ENCODE results near the gene MSANTD3. TPM values are rescaled to one million over a fixed set of nuclear protein-coding genes. Genes with fewer than 3 reads are reported as not detected.

MSANTD3 gene
- total RNA-seq, 1 donor = 82.9 TPM

DNA sequence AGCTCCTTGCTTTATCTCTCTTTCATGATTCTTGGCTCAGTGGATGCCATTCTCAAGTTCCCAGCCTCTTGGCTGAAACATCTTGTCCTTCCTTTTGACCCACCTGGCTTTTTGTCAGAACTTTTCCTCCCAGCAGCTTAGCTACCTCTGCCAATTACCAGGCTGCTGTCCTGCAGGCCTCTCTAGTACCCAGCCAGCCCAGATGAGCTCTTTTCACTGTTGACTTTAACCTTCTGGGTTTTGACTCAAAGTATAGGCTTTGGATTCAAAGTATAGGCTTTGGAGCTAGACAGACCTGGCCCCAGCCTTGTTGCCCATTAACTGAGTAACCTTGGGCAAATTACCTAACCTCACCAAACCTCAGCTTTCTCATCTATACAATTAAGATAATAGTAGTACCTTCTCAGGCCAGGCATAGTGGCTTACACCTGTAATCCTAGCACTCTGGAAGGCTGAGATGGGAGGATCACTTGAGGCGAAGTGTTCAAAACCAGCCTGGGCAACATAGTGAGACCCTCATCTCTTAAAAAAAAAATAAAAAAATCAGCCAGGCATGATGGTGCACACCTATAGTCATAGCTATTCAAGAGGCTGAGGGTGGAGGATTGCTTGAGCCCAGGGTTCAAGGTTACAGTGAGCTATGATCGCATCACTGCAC, 39.4 kb downstream of the MSANTD3 start:
- H3K4me3 ChIP-seq (ENCODE audit: low read depth, low read length) = no peak overlapping the region
- no peak for DNase-seq (ENCODE audit: low read depth)
- TF ChIP-seq, protein P1, sequence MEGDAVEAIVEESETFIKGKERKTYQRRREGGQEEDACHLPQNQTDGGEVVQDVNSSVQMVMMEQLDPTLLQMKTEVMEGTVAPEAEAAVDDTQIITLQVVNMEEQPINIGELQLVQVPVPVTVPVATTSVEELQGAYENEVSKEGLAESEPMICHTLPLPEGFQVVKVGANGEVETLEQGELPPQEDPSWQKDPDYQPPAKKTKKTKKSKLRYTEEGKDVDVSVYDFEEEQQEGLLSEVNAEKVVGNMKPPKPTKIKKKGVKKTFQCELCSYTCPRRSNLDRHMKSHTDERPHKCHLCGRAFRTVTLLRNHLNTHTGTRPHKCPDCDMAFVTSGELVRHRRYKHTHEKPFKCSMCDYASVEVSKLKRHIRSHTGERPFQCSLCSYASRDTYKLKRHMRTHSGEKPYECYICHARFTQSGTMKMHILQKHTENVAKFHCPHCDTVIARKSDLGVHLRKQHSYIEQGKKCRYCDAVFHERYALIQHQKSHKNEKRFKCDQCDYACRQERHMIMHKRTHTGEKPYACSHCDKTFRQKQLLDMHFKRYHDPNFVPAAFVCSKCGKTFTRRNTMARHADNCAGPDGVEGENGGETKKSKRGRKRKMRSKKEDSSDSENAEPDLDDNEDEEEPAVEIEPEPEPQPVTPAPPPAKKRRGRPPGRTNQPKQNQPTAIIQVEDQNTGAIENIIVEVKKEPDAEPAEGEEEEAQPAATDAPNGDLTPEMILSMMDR (IDR thresholded peaks at IDR 0.05; ENCODE audit: insufficient read depth, low read depth, low read length) = no peak

DNA sequence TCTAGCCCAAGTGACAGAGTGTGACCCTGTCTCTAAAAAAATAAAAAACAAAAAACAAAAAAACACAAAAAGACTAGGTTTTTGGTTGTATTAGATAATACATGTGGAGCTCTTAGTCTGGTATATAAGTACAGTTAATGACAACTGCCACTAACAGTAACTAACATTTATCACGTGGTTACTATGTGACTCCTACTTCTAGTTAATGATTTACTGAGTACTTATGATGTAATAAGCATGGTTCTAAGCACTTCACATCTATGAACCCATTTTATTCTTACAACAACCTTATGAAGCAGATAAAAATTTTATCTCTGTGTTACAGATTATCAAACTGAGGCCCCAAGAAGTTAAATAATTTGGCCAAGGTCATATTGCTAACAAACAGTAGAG, 39.9 kb downstream of the MSANTD3 start:
- TF ChIP-seq, protein P1 (IDR thresholded peaks at IDR 0.05; ENCODE audit: insufficient read depth, low read depth, low read length) = no peak
- H3K4me3 ChIP-seq (ENCODE audit: low read depth, low read length) = no peak overlapping the region
- DNase-seq (ENCODE audit: low read depth) = no peak

DNA sequence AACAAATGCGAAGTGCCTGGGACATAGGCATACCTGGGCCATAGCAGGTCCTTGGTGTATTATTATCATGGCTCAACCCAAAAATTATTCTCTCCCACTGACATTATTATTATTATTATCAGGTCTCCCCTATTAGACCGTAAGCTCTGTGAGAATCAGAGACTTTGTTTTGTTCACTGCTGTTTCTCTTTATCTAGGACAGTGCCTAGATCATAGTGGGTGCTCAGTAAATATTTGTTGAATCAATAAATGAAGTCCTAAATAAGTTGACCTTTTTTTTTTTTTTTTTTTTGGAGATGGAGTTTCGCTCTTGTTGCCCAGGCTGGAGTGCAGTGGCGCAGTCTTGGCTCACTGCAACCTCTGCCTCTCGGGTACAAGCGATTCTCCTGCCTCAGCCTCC, 41.1 kb downstream of the MSANTD3 start:
- TF ChIP-seq, protein P1 (IDR thresholded peaks at IDR 0.05; ENCODE audit: insufficient read depth, low read depth, low read length) = no peak
- no peak for DNase-seq (ENCODE audit: low read depth)
- H3K4me3 ChIP-seq (ENCODE audit: low read depth, low read length) = no peak overlapping the region

DNA sequence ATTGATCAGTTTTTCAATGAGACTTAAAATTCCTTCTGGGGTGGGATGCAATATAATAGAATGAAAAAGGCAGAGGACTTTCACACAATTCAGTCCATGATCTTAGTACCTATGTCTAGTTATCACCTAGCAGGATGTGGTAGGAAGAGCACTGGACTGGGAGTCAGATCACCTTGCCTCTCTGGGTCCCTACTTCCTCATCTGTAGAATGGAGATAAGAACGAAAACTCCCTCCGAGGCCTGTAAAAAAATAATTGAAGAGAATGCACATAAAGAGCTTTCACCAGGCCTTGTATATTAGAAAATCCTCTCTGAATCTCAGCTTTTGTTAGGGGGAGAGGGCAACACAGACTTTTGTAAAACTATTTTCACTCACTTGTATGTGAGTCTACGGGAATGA, 45.3 kb downstream of the MSANTD3 start:
- TF ChIP-seq, protein P1 (IDR thresholded peaks at IDR 0.05; ENCODE audit: insufficient read depth, low read depth, low read length) = no peak
- no peak overlapping the region for H3K4me3 ChIP-seq (ENCODE audit: low read depth, low read length)
- no peak for DNase-seq (ENCODE audit: low read depth)

DNA sequence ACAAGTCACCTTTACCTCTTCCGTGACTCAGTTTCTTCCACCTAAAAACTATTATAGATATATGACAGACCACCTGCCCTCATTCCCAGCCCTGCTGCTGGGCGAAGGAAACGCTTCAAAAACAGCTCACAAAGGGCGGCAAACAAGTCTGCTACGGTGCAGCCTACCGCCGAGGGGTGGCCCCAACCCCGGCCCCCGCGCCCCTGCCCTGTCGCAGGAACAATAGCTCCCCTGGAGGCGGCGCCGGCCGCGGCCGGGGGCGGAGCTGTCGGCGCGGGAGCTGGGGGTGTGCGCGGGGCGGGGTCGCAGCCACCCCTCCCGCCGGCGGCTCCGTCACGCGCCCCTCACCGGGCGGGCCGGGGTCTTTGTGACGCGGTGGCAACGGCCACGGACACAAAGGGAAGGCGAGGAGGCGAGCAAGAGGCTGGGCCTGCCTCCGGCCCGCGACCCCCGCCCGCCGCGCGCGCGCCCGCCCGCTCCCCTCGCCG, 45.9 kb downstream of the MSANTD3 start, which contains the start of gene TMEFF1:
TSS of gene TMEFF1 (plus strand) at position 362 of the 488 bp plus-strand sequence. CDS start 396 bp downstream, outside the sequence.
- peak; percentile 12 for DNase-seq (ENCODE audit: low read depth)
- peak within 1 kb of the TSS; percentile 68 for H3K4me3 ChIP-seq (ENCODE audit: low read depth, low read length)
- TF ChIP-seq, protein P1 (IDR thresholded peaks at IDR 0.05; ENCODE audit: insufficient read depth, low read depth, low read length) = peak; percentile 13

DNA sequence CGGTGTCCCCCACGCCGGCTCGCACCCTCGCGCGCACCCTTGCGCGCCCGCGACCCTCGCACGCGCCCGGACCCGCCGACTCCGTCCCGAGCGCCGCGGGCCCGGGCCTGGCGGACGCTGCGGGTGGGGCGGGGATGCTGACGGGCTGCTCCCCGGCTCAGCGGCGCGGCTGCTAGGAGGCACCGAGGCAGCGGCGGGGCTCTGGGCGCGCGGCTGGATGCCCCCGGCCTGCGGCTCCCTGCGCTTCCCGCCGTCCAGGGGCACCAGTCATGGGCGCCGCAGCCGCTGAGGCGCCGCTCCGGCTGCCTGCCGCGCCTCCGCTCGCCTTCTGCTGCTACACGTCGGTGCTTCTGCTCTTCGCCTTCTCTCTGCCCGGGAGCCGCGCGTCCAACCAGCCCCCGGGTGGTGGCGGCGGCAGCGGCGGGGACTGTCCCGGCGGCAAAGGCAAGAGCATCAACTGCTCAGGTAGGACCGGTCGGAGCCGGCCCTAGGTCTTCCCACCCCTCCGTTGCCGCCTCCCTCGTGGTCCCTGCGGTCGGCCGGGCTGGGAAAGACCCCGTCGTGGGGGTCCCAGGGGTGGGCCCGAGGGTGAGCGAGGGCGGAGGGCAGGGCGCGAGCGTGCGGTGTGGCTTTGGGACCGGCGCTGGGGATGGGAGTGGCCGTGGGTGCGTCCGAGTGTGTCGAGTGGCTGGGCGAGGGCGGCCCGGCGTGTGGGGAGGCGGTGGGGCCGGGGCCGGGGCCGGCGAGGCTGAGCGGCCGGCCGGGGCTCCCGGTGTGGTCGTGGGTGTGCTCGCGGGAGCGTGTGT, 46.5 kb downstream of the MSANTD3 start:
- H3K4me3 ChIP-seq (ENCODE audit: low read depth, low read length) = peak overlapping the region; percentile 68
- TF ChIP-seq, protein P1 (IDR thresholded peaks at IDR 0.05; ENCODE audit: insufficient read depth, low read depth, low read length) = no peak
- DNase-seq (ENCODE audit: low read depth) = peak; percentile 21

All from fibroblast of villous mesenchyme (primary cell).